Osteocyte (in vitro differentiated cells): ENCODE results near the gene INSM1. TPM values are rescaled to one million over a fixed set of nuclear protein-coding genes. Genes with fewer than 3 reads are reported as not detected.
A peak's percentile ranks its signal among the peaks of the same experiment; 100 is the strongest.

Source experiments
- DNase-seq: peaks from one replicate; pipeline ENCODE4 v3.0.0; 2021; ENCODE audit warnings: mixed read lengths; ENCODE audit not compliant: unreplicated experiment; ENCODE audit errors: extremely low spot score
- H3K27ac Mint-ChIP-seq: one replicate; pipeline ENCODE4 v1.8.0; 2021; ENCODE audit warnings: mild to moderate bottlenecking, mixed read lengths; ENCODE audit not compliant: unreplicated experiment
- H3K27me3 Mint-ChIP-seq: one replicate; pipeline ENCODE4 v1.8.0; 2021; ENCODE audit warnings: mixed read lengths; ENCODE audit not compliant: unreplicated experiment
- H3K36me3 Mint-ChIP-seq: one replicate; pipeline ENCODE4 v1.8.0; 2021; ENCODE audit warnings: mixed read lengths; ENCODE audit not compliant: unreplicated experiment
- H3K4me1 Mint-ChIP-seq: one replicate; pipeline ENCODE4 v1.8.0; 2021; ENCODE audit warnings: mixed read lengths; ENCODE audit not compliant: unreplicated experiment
- H3K4me3 Mint-ChIP-seq: one replicate; pipeline ENCODE4 v1.8.0; 2021; ENCODE audit warnings: mild to moderate bottlenecking, moderate library complexity, mixed read lengths; ENCODE audit not compliant: unreplicated experiment
- H3K9me3 Mint-ChIP-seq: one replicate; pipeline ENCODE4 v1.8.0; 2021; ENCODE audit warnings: mixed read lengths; ENCODE audit not compliant: unreplicated experiment
- total RNA-seq: library from RNA; stranded (reverse); gene quantifications from 2 replicates; pipeline ENCODE4 v1.2.1, GENCODE V29; 2021
- TF ChIP-seq, protein P1 (sequence below): fragments of 200-600 bp; sonication (generic); IDR thresholded peaks from 2 replicates; pipeline ENCODE4 v1.5.0; 2021; ENCODE audit warnings: antibody characterized with exemption, mild to moderate bottlenecking, moderate library complexity

Gene INSM1
- total RNA-seq, 1 donor from 2014 or later = not detected

DNA sequence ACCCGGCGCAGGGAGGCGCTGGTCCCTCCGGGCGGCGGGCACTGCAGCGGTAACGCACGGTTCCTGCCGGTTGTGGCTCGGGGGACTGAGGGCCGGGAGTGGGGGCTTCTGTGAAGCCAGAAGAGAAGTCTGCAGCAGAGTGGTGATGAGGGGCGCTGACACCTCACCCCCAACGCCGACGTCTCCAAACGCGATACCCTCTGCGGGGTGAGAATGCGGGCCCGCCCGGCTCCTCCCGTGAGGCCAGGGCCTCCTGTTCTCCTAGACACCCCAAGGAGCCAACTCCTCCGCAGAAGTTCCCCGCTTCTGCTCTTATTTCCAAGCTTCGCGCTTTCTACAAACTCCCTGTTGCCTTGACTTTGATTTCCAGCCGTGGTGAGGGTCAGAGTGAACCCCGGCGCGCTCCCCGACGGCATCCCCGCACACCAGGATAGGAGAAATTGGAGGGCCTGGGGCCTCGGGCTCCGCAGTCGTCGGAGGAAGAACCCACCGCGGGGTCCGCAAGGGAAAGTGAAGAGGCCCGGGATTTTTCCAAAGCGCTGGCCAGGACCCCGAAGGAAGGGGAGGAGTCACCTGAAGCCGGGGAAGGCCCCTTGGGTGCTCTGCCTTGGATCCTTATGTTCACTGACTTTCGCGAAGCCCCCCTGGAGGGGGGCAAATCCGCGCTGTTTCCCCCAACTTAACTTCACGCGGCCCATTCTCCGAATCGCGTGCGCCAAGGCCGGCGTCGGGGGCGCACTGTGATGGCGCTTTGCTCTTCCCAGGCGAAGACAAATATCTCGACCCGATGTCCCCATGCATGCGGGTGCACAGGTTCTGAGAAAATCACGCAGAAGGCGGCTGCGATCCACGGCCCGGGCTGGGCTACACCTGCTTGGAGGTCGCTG is 3.1 kb upstream of the INSM1 start:
- TF ChIP-seq, protein P1, sequence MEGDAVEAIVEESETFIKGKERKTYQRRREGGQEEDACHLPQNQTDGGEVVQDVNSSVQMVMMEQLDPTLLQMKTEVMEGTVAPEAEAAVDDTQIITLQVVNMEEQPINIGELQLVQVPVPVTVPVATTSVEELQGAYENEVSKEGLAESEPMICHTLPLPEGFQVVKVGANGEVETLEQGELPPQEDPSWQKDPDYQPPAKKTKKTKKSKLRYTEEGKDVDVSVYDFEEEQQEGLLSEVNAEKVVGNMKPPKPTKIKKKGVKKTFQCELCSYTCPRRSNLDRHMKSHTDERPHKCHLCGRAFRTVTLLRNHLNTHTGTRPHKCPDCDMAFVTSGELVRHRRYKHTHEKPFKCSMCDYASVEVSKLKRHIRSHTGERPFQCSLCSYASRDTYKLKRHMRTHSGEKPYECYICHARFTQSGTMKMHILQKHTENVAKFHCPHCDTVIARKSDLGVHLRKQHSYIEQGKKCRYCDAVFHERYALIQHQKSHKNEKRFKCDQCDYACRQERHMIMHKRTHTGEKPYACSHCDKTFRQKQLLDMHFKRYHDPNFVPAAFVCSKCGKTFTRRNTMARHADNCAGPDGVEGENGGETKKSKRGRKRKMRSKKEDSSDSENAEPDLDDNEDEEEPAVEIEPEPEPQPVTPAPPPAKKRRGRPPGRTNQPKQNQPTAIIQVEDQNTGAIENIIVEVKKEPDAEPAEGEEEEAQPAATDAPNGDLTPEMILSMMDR = no peak

DNA sequence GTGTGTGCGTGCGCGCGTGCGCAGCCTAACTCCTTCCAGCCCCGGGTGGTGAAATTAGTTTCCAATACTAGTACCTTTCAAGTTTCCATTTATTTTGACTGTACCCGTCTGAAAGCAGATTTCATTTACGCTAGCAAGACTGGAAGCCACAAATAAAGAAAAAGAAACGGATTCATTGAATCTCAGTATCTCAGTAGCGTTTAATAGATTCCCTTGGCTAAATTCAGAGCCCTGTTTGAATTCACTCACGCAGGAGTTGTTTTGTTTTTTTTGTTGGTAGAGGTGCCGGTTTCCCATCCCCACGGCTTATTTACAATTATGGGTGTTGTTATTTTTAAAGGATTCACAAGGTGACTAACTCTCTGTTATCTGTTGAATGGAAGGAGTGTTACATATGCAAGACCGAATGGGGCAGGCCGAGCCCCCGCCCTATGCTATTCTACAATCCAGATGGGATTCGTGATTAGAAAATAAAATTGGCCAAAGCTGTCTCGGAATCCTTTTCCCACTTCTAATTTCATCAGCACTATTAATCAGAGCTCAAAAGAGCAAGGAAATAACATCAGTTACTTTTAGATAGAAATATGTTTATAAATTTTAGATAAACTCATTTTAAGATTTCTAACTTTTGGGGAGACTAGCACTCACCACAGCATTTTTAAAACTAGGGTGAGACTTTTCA is 2.3 kb upstream of the INSM1 start:
- no peaks in the 10 kb centered on the region for H3K36me3 Mint-ChIP-seq
- no peak for DNase-seq
- no peak overlapping the region for H3K27ac Mint-ChIP-seq
- no peaks in the 10 kb centered on the region for H3K9me3 Mint-ChIP-seq
- peaks cover 70% of the 10 kb centered on the region for H3K27me3 Mint-ChIP-seq
- peaks cover 15% of the 10 kb centered on the region for H3K4me1 Mint-ChIP-seq
- TF ChIP-seq, protein P1 = no peak
- H3K4me3 Mint-ChIP-seq = no peak overlapping the region

More for the DNA sequence above, 3.1 kb upstream of the INSM1 start:
- Mint-ChIP-seq H3K9me3 (no peaks in the 10 kb centered on the region), H3K36me3 (no peaks in the 10 kb centered on the region), H3K27me3 (peaks cover 71% of the 10 kb centered on the region), H3K4me3 (no peak overlapping the region), H3K4me1 (peaks cover 12% of the 10 kb centered on the region), H3K27ac (no peak overlapping the region)
- DNase-seq = no peak

DNA sequence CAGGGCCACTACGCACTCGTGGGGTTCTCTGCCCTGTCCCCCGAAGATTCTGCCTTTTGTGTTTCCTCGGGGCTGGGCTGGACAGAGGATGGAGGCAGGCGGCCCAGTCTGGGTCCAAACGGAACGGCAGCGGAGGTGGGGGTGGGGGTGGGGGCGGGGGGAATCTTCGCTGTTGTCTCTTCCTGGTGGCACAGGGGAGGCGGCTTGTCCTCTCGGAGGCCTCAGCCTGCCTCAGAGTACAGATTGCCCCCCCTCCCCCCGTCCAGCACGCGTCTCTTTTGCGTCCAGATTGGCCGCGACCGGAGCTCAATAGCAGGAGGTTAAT is 1.4 kb upstream of the INSM1 start:
- DNase-seq = no peak
- H3K27me3 Mint-ChIP-seq = peaks cover 70% of the 10 kb centered on the region
- TF ChIP-seq, protein P1 = no peak
- H3K36me3 Mint-ChIP-seq = no peaks in the 10 kb centered on the region
- H3K4me1 Mint-ChIP-seq = peaks cover 15% of the 10 kb centered on the region
- H3K9me3 Mint-ChIP-seq = no peaks in the 10 kb centered on the region
- H3K27ac Mint-ChIP-seq = no peak overlapping the region
- no peak overlapping the region for H3K4me3 Mint-ChIP-seq

DNA sequence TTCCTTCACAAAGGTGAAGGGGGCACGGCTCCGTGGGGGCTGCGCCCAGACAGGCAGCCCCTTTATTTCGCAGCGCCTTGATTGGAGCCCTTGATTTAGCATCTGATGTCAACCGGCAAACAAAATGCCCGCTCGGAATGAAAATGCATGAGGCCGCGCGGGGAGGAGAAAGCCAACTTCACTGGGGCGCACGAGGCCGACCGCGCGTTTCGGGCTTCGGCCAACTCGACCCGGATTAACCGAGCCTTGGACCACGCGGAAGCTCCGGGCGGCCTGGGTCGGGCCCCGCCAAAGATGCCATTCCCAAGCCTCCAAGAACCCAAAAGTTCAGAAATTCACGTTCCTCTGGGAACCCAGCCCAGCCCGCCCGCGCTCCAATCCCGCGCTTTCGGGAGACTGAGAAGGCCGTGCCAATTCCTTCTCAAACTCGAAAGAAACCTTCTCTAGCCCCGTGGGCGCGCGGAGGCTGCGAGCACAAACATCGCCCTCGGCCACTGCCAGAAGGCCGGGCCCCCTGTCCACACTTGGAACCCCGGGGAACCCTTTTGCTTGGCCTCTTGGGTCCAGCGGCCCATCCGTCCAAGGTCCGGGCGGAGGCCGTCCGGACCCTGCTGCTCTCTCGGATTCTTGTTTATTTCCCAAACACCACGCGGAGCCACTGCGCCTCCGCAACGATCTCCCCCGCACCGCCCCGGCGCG is 879 bp upstream of the INSM1 start:
- no peak for DNase-seq
- Mint-ChIP-seq H3K4me1 (peaks cover 15% of the 10 kb centered on the region), H3K36me3 (no peaks in the 10 kb centered on the region), H3K4me3 (peak overlapping the region; percentile 26), H3K9me3 (no peaks in the 10 kb centered on the region), H3K27me3 (peaks cover 70% of the 10 kb centered on the region), H3K27ac (no peak overlapping the region)
- TF ChIP-seq, protein P1 = no peak
